H1 (cell line): ENCODE data around the gene CCDC180. TPM values are rescaled to one million over a fixed set of nuclear protein-coding genes. Genes with fewer than 3 reads are reported as not detected.

ENCODE experiments used
- CTCF ChIA-PET: fragments of 300-600 bp; sonication (Branson Sonifier 250); formaldehyde crosslinking; loops from one replicate; lab custom pipeline; 2021; ENCODE audit not compliant: partially characterized antibody; lab: Charles Lee
- POLR2A ChIA-PET: fragments of 300-600 bp; sonication (Branson Sonifier 250); formaldehyde crosslinking; loops from one replicate; lab custom pipeline; 2021; ENCODE audit warnings: inconsistent platforms; ENCODE audit not compliant: partially characterized antibody; lab: Charles Lee
- DNase-seq, 2 experiments: peaks; one replicate each; pipeline versions ENCODE4 v3.0.0 to v3.0.0-alpha.2; 2010 to 2022; ENCODE audit warnings: low spot score in 2 of 2, low read depth in 1 of 2, mixed read lengths in 1 of 2
- FAIRE-seq: peaks from 2 replicates; lab custom pipeline; 2011; peaks lifted over from hg19 to GRCh38; lab: Jason Lieb, UNC
- H2AFZ ChIP-seq: 2 replicates; pipeline ENCODE4 v1.8.1; 2012; ENCODE audit warnings: low read length, inconsistent platforms
- H2AK5ac ChIP-seq: 2 replicates; pipeline ENCODE4 v1.6.1; 2013; ENCODE audit warnings: low read depth, low read length
- H2BK120ac ChIP-seq: replicated peaks from 2 replicates; pipeline ENCODE3; 2013; ENCODE audit warnings: low read depth, low read length, inconsistent platforms
- H2BK12ac ChIP-seq: 2 replicates; pipeline ENCODE4 v1.6.1; 2013; ENCODE audit warnings: low read depth, low read length
- H2BK15ac ChIP-seq: 2 replicates; pipeline ENCODE4 v1.6.1; 2013; ENCODE audit warnings: low read length
- H2BK20ac ChIP-seq: 2 replicates; pipeline ENCODE4 v1.6.1; 2013; ENCODE audit warnings: low read length
- H2BK5ac ChIP-seq: 2 replicates; pipeline ENCODE4 v1.6.1; 2013; ENCODE audit warnings: low read depth, low read length
- H3K14ac ChIP-seq: 2 replicates; pipeline ENCODE4 v1.6.1; 2013; ENCODE audit warnings: inconsistent platforms; ENCODE audit not compliant: insufficient read length
- H3K18ac ChIP-seq: 2 replicates; pipeline ENCODE4 v1.6.1; 2013; ENCODE audit warnings: low read length; ENCODE audit errors: extremely low read depth
- H3K23ac ChIP-seq: 2 replicates; pipeline ENCODE4 v1.6.1; 2013; ENCODE audit warnings: inconsistent platforms; ENCODE audit not compliant: insufficient read length
- H3K23me2 ChIP-seq: 2 replicates; pipeline ENCODE4 v1.6.1; 2013; ENCODE audit warnings: low read depth, low read length
- H3K27ac ChIP-seq: 2 replicates; pipeline ENCODE4 v1.6.1; 2011; ENCODE audit warnings: low read depth, low read length, inconsistent platforms
- H3K27me3 ChIP-seq, 4 experiments: replicated peaks in 1 of 4; 1 replicate in 1 of 4; 2 replicates in 3 of 4; pipeline versions ENCODE4 v1.6.1 to v1.8.1; 2011 to 2013; ENCODE audit warnings: low read length in 3 of 4, mild to moderate bottlenecking in 3 of 4, inconsistent platforms in 2 of 4, mixed read lengths in 2 of 4, moderate library complexity in 1 of 4; ENCODE audit not compliant: control insufficient read depth in 3 of 4, insufficient read depth in 3 of 4; ENCODE audit errors: extremely low read depth in 1 of 4
- H3K36me3 ChIP-seq, 4 experiments: 2 replicates each; pipeline versions ENCODE4 v1.6.1 to v1.8.1; 2011 to 2013; ENCODE audit warnings: mild to moderate bottlenecking in 4 of 4, low read length in 3 of 4, moderate library complexity in 2 of 4, control low read depth in 1 of 4, inconsistent platforms in 1 of 4; ENCODE audit not compliant: insufficient read depth in 4 of 4, control insufficient read depth in 2 of 4
- H3K4ac ChIP-seq: replicated peaks from 2 replicates; pipeline ENCODE3; 2013; ENCODE audit warnings: low read length, low read depth, mixed read lengths, inconsistent platforms; ENCODE audit not compliant: insufficient read length
- H3K4me1 ChIP-seq, 4 experiments: replicated peaks in 1 of 4; 1 replicate in 1 of 4; 2 replicates in 3 of 4; pipeline versions ENCODE4 v1.6.1 to v1.8.1; 2011 to 2013; ENCODE audit warnings: low read length in 3 of 4, inconsistent platforms in 2 of 4, mixed read lengths in 1 of 4; ENCODE audit not compliant: insufficient read depth in 4 of 4, control insufficient read depth in 3 of 4
- H3K4me2 ChIP-seq, 2 experiments: 2 replicates each; pipeline versions ENCODE4 v1.6.1 to v1.8.1; 2011 to 2013; ENCODE audit warnings: low read depth in 2 of 2, low read length in 2 of 2, control low read depth in 1 of 2, inconsistent platforms in 1 of 2, mild to moderate bottlenecking in 1 of 2; ENCODE audit not compliant: insufficient read depth in 1 of 2
- H3K4me3 ChIP-seq, 4 experiments: fragments of 200-600, 300-600 bp in 1 of 4; sonication (generic), shearing (Covaris generic), sonication (Bioruptor Twin) in 1 of 4; 2 replicates each; pipeline versions ENCODE4 v1.5.1 to v1.8.1; 2011 to 2016; ENCODE audit warnings: low read length in 4 of 4, low read depth in 3 of 4, control low read depth in 2 of 4, inconsistent platforms in 2 of 4, mild to moderate bottlenecking in 2 of 4, mixed read lengths in 1 of 4, moderate library complexity in 1 of 4; ENCODE audit not compliant: insufficient read depth in 2 of 4; ENCODE audit errors: extremely low read depth in 1 of 4
- H3K56ac ChIP-seq: replicated peaks from 2 replicates; pipeline ENCODE3; 2013; ENCODE audit warnings: low read depth, mild to moderate bottlenecking, mixed read lengths, low read length, inconsistent platforms; ENCODE audit not compliant: insufficient read length
- H3K79me1 ChIP-seq: 2 replicates; pipeline ENCODE4 v1.6.1; 2013; ENCODE audit warnings: low read depth, low read length, control low read depth
- H3K79me2 ChIP-seq, 2 experiments: 2 replicates each; pipeline versions ENCODE4 v1.6.1 to v1.8.1; 2012 to 2013; ENCODE audit warnings: low read length in 2 of 2, mild to moderate bottlenecking in 2 of 2, inconsistent platforms in 1 of 2; ENCODE audit not compliant: insufficient read depth in 2 of 2, control insufficient read depth in 1 of 2
- H3K9ac ChIP-seq, 4 experiments: replicated peaks in 1 of 4; 1 replicate in 1 of 4; 2 replicates in 3 of 4; pipeline versions ENCODE4 v1.6.1 to v1.8.1; 2011 to 2013; ENCODE audit warnings: low read depth in 3 of 4, low read length in 3 of 4, control low read depth in 2 of 4, mild to moderate bottlenecking in 2 of 4, moderate library complexity in 2 of 4, inconsistent platforms in 1 of 4; ENCODE audit errors: extremely low read depth in 1 of 4
- H3K9me3 ChIP-seq, 2 experiments: 2 replicates each; pipeline versions ENCODE4 v1.6.1 to v1.8.1; 2012 to 2013; ENCODE audit warnings: mild to moderate bottlenecking in 2 of 2, moderate library complexity in 2 of 2, control low read depth in 1 of 2, inconsistent platforms in 1 of 2, low read depth in 1 of 2, low read length in 1 of 2, mixed read lengths in 1 of 2; ENCODE audit not compliant: insufficient read depth in 2 of 2
- H4K20me1 ChIP-seq, 2 experiments: replicated peaks in 1 of 2; 2 replicates each; pipeline versions ENCODE3 to v1.8.1; 2011 to 2013; ENCODE audit warnings: inconsistent platforms in 2 of 2, low read length in 2 of 2, mild to moderate bottlenecking in 1 of 2; ENCODE audit not compliant: insufficient read depth in 2 of 2, control insufficient read depth in 1 of 2
- H4K5ac ChIP-seq: 2 replicates; pipeline ENCODE4 v1.6.1; 2013; ENCODE audit warnings: low read length, low read depth, mixed read lengths, inconsistent platforms; ENCODE audit not compliant: insufficient read length
- H4K8ac ChIP-seq: 2 replicates; pipeline ENCODE4 v1.8.0; 2013; ENCODE audit warnings: mild to moderate bottlenecking, moderate library complexity, low read length, inconsistent platforms; ENCODE audit not compliant: insufficient read depth; ENCODE audit errors: extremely low read depth
- H4K91ac ChIP-seq: replicated peaks from 2 replicates; pipeline ENCODE3; 2013; ENCODE audit warnings: low read length, mixed read lengths, inconsistent platforms; ENCODE audit not compliant: insufficient read length
- BACH1 ChIP-seq: IDR thresholded peaks from 2 replicates; pipeline ENCODE4 v1.6.1; 2012; ENCODE audit warnings: low read length, improper control_type of control experiment
- CBX8 ChIP-seq: fragments of 300-800, 300-1000 bp; sonication (generic); IDR thresholded peaks from 2 replicates; pipeline ENCODE4 v1.7.1; 2016; ENCODE audit warnings: low read depth, low read length, borderline replicate concordance
- CEBPB ChIP-seq: IDR thresholded peaks from 2 replicates; pipeline ENCODE4 v1.6.1; 2012; ENCODE audit warnings: low read depth, low read length
- CHD2 ChIP-seq: IDR thresholded peaks from 2 replicates; pipeline ENCODE4 v1.6.1; 2012; ENCODE audit warnings: low read length, improper control_type of control experiment
- FOSL1 ChIP-seq: IDR thresholded peaks from 2 replicates; pipeline ENCODE4 v1.6.1; 2011; ENCODE audit warnings: mild to moderate bottlenecking, low read depth, low read length, moderate library complexity; ENCODE audit not compliant: insufficient read depth
- GTF2F1 ChIP-seq: IDR thresholded peaks from 2 replicates; pipeline ENCODE4 v1.6.1; 2012; ENCODE audit warnings: low read depth, low read length, improper control_type of control experiment, borderline replicate concordance
- KDM1A ChIP-seq: fragments of 200-600, 300-600 bp; sonication (generic); IDR thresholded peaks from 2 replicates; pipeline ENCODE4 v1.7.1; 2016; ENCODE audit warnings: mild to moderate bottlenecking, low read length, borderline replicate concordance
- NANOG ChIP-seq: IDR thresholded peaks from 2 replicates; pipeline ENCODE4 v1.6.1; 2011; ENCODE audit warnings: low read length, low read depth, mild to moderate bottlenecking, inconsistent platforms; ENCODE audit not compliant: insufficient read depth, poor library complexity, severe bottlenecking
- RNF2 ChIP-seq: fragments of 200-900, 300-1000 bp; sonication (generic); IDR thresholded peaks from 2 replicates; pipeline ENCODE4 v1.7.1; 2016; ENCODE audit warnings: borderline replicate concordance, low read depth, mild to moderate bottlenecking, antibody characterized with exemption, low read length; ENCODE audit not compliant: poor library complexity, severe bottlenecking; ENCODE audit errors: missing control alignments
- TCF12 ChIP-seq: IDR thresholded peaks from 2 replicates; pipeline ENCODE4 v1.6.1; 2011; ENCODE audit warnings: low read depth, mild to moderate bottlenecking, low read length
- WGBS, 2 experiments: shearing (Covaris generic) in 1 of 2; methylation state at CpG; one replicate each; pipeline versions ENCODE4 v1.1.6 to v1.1.7; 2013 to 2015; ENCODE audit warnings: low lambda C conversion rate in 2 of 2, mixed read lengths in 2 of 2, inconsistent platforms in 1 of 2, low coverage in 1 of 2, missing lambda C conversion rate in 1 of 2; ENCODE audit not compliant: insufficient replicate concordance in 2 of 2, insufficient coverage in 1 of 2, insufficient read length in 1 of 2; ENCODE audit errors: extremely low coverage in 1 of 2, missing lambda C conversion rate in 1 of 2; 5-methylcytosine and 5-hydroxymethylcytosine counted together
- polyA plus RNA-seq, 7 experiments: library from polyadenylated mRNA; depleted of rRNA in 3 of 7; stranded (reverse) in 5 of 7; unstranded in 2 of 7; fragments of >200 nt in 5 of 7; fragments of 200-250 nt in 2 of 7; gene quantifications; 1 replicate in 5 of 7; 2 replicates in 1 of 7; 4 replicates in 1 of 7; pipeline versions ENCODE4 v1.2.1 to v1.2.3, GENCODE V29; 2011 to 2013; ENCODE audit warnings: missing spikeins in 2 of 7, mixed read lengths in 2 of 7
- total RNA-seq: library from RNA; stranded (reverse); fragmentation: NEBNext Ultra II Directional; extraction: Animal tissue kit (Norgen Biotek cat#: 25700); gene quantifications from 2 replicates; pipeline ENCODE4 v1.2.1, GENCODE V29; 2021
- TF ChIP-seq, protein P1 (sequence below): IDR thresholded peaks from 2 replicates; pipeline ENCODE4 v1.6.1; 2011; ENCODE audit warnings: low read depth, mild to moderate bottlenecking, low read length; ENCODE audit not compliant: insufficient read depth
- TF ChIP-seq, protein P2 (sequence below): IDR thresholded peaks from 2 replicates; pipeline ENCODE4 v1.6.1; 2011; ENCODE audit warnings: low read length, improper control_type of control experiment

CCDC180 gene
- total and polyA plus RNA-seq, 2 of the 8 experiments (the other 6 are each of a cell fraction or from before 2014, with no cell fraction given), result 2.6 to 8.2 TPM

DNA sequence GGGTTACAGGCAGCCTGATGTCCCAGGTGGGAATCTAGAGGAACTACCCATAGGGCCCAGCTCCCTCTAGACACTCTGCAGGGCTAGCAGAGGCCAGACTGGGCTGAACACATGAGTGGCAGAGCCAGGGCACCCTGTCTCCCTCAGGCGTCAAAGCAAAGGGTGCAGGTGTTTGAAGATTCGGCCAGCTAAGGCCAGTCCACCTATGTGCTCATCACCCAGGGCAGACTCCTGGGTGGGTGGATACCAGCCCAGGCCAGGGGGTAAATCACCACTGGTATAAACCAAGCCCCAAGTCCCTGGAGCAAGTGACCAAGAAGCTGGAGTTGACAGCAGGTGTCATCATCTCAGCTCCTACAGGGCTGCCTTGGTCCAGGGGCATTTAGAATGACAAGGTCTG lies 3.4 kb downstream of the CCDC180 start:
- POLR2A ChIA-PET, result interaction anchor here (1.3 kb wide), 1 partner anchor 90 kb away, joined by 3 read pairs; no protein-coding TSS in a partner anchor
- H2BK15ac ChIP-seq, result no peak overlapping the region
- H2BK5ac ChIP-seq, result no peak overlapping the region
- no peak overlapping the region for H4K5ac ChIP-seq
- no peak for FAIRE-seq
- H2BK20ac ChIP-seq, result no peak overlapping the region
- CTCF ChIA-PET, result interaction anchor here (1.1 to 1.9 kb wide), 2 partner anchors 12 to 24 kb away, joined by 3 to 6 read pairs; no protein-coding TSS in a partner anchor
- no peaks in the 10 kb centered on the region; the same call in 1 of the 2 replicates for H3K23me2 ChIP-seq
- H3K14ac ChIP-seq, result no peak overlapping the region
- H3K79me2 ChIP-seq, result no peaks in the 10 kb centered on the region
- H4K8ac ChIP-seq, result no peak overlapping the region
- no peak overlapping the region for H3K4me2 ChIP-seq
- H3K4me1 ChIP-seq, result peaks cover 0 to 11% (median 4%) of the 10 kb centered on the region in 4 experiments; a peak in 5 of 7 replicates
- no peak overlapping the region for H2AFZ ChIP-seq
- H2AK5ac ChIP-seq, result no peak overlapping the region
- no peaks in the 10 kb centered on the region for H3K9me3 ChIP-seq
- DNase-seq, result no peak
- H2BK120ac ChIP-seq, result no peak overlapping the region
- no peaks in the 10 kb centered on the region for H3K27me3 ChIP-seq
- peaks cover 0 to 16% (median 4%) of the 10 kb centered on the region in 4 experiments; a peak in 7 of 8 replicates for H3K36me3 ChIP-seq
- H4K20me1 ChIP-seq, result peaks cover 0 to 2% of the 10 kb centered on the region in 2 experiments
- no peak overlapping the region for H3K4me3 ChIP-seq
- no peak overlapping the region for H2BK12ac ChIP-seq
- H3K18ac ChIP-seq, result no peak overlapping the region
- no peak overlapping the region for H3K56ac ChIP-seq
- no peak overlapping the region for H3K4ac ChIP-seq
- H4K91ac ChIP-seq, result no peak overlapping the region
- no peak overlapping the region for H3K9ac ChIP-seq
- 86% methylated on average over 2 of the region's 2 CpGs; no CpG with 5 or more reads in 1 of the 2 experiments for WGBS, 2 experiments
- no peak overlapping the region for H3K27ac ChIP-seq
- no peaks in the 10 kb centered on the region for H3K79me1 ChIP-seq
- no peak overlapping the region for H3K23ac ChIP-seq
- TF ChIP-seq GTF2F1 (no peak), FOSL1 (no peak), RNF2 (no peak), NANOG (no peak), CBX8 (no peak), BACH1 (no peak), KDM1A (no peak), TCF12 (no peak), CHD2 (no peak), CEBPB (no peak)
- TF ChIP-seq, protein P1, sequence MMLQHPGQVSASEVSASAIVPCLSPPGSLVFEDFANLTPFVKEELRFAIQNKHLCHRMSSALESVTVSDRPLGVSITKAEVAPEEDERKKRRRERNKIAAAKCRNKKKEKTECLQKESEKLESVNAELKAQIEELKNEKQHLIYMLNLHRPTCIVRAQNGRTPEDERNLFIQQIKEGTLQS, result no peak
- TF ChIP-seq, protein P2, sequence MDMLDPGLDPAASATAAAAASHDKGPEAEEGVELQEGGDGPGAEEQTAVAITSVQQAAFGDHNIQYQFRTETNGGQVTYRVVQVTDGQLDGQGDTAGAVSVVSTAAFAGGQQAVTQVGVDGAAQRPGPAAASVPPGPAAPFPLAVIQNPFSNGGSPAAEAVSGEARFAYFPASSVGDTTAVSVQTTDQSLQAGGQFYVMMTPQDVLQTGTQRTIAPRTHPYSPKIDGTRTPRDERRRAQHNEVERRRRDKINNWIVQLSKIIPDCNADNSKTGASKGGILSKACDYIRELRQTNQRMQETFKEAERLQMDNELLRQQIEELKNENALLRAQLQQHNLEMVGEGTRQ, result no peak
